A673 (cell line): ENCODE measurements around the gene SYNE2.

Source experiments
- CTCF ChIP-seq: fragments of 300-800, 200-600 bp; sonication (generic); conservative IDR thresholded peaks from 2 replicates; pipeline ENCODE4 v1.5.1; 2017; ENCODE audit warnings: low read depth, mild to moderate bottlenecking, antibody characterized with exemption, low read length, moderate library complexity, mixed read lengths
- EZH2 ChIP-seq: fragments of 200-600 bp; sonication (generic); IDR thresholded peaks from 2 replicates; pipeline ENCODE4 v1.6.1; 2017; ENCODE audit warnings: borderline replicate concordance, low read depth, mild to moderate bottlenecking, mixed read lengths, antibody characterized with exemption, low read length; ENCODE audit not compliant: poor library complexity, severe bottlenecking

- no peak for TF ChIP-seq CTCF
- no peak for TF ChIP-seq EZH2
These were observed 270.5 kb downstream of the SYNE2 start for GRCh38 chr14:64123241-64123822.
